D721Med (cell line): ENCODE data around the gene CEP43.

ENCODE experiments used
- DNase-seq: peaks from one replicate; pipeline ENCODE4 v3.0.0; 2011; ENCODE audit warnings: low spot score; ENCODE audit not compliant: insufficient read length
- FAIRE-seq: peaks from 2 replicates; lab custom pipeline; 2011; peaks lifted over from hg19 to GRCh38; lab: Jason Lieb, UNC
- TF ChIP-seq, protein P1 (sequence below): IDR thresholded peaks from 2 replicates; pipeline ENCODE4 v1.5.1; 2012; ENCODE audit warnings: mild to moderate bottlenecking, control low read depth; ENCODE audit not compliant: insufficient read depth; ENCODE audit errors: missing control alignments

CEP43 gene

DNA sequence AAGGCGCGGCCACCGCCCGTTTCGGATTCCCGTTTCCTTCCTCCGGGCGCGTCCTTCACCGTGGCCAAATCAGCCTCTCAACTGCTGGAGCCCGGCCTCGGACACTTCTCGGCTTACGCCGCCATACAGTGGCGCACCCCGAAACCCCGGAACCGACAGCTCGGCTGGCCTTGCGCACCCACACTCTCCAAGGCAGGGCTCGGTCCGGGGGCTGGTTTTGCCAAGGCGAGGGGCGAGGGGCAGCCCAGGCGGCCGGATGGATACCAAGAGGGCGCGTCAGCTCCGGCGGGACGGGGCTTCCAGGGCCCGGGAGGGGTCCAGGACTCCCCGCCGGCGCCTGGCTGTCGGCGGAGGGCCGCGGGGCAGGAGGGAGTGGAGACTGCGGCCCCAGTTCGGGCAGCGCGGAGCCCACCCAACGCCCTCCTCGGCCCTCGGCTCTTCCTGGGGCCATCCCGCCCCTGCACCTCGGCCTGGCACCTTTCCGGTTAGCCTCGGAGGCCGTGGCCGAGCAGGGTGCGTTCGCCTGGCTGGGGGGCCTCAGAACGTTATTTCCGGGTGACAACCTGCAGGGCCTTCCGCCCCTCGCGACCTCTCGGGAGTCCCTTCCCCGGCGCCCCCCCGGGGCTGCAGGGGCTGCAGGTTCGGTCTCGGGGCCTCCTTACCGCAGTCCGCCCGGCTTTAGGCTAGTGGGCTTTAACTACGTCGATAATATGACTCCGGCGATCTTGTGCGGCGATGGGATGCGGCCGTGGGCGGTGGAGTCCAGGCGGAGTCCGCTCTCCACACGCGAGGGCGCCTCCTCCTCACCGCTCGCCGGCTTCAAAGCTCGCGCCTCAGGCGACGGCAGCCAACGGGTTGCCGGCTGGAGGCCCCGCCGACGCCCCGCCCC lies 697 bp upstream of the CEP43 start:
- TF ChIP-seq, protein P1, sequence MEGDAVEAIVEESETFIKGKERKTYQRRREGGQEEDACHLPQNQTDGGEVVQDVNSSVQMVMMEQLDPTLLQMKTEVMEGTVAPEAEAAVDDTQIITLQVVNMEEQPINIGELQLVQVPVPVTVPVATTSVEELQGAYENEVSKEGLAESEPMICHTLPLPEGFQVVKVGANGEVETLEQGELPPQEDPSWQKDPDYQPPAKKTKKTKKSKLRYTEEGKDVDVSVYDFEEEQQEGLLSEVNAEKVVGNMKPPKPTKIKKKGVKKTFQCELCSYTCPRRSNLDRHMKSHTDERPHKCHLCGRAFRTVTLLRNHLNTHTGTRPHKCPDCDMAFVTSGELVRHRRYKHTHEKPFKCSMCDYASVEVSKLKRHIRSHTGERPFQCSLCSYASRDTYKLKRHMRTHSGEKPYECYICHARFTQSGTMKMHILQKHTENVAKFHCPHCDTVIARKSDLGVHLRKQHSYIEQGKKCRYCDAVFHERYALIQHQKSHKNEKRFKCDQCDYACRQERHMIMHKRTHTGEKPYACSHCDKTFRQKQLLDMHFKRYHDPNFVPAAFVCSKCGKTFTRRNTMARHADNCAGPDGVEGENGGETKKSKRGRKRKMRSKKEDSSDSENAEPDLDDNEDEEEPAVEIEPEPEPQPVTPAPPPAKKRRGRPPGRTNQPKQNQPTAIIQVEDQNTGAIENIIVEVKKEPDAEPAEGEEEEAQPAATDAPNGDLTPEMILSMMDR: no peak

DNA sequence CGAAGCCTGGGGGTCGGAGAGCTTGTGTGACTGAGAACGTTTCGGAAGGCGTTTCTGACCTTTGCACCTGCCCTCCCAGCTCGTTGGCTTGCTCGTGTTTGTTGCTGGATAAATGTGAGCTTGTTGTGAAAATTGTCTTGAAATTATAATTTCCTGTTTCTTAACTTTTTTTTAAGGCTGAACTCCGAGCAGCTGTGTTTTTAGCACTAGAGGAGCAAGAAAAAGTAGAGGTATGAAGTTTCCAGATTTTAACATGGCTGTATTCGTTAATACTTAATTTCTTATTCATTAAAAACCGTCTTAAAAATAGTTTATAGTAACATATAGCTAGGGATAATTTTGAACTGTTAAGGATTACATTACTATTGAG lies 672 bp downstream of the CEP43 start:
- DNase-seq (no peak), FAIRE-seq (no peak)
- TF ChIP-seq, protein P1: no peak

More for the DNA sequence above, 697 bp upstream of the CEP43 start:
- no peak for FAIRE-seq
- peak; percentile 61 for DNase-seq

DNA sequence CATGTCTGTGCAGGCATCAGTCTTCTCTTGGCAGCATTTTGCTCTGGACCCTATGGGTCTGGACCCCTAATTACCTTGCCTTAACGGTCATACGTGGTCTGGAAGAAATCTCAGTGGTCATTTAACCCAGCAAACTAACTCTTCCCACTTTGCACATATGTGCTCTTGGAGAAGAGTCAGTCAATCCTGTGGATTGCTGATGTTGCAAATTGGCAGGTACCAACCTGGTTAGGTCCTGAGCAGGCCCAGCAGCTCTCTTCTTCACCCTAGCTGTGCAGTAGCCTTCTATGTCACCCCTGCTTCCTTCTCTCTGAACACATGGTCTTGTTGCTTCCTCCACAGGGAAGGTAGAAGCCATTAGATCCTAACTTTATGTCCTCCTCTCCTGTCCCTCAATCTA lies 1.6 kb downstream of the CEP43 start:
- DNase-seq (no peak), FAIRE-seq (no peak)
- TF ChIP-seq, protein P1: no peak

DNA sequence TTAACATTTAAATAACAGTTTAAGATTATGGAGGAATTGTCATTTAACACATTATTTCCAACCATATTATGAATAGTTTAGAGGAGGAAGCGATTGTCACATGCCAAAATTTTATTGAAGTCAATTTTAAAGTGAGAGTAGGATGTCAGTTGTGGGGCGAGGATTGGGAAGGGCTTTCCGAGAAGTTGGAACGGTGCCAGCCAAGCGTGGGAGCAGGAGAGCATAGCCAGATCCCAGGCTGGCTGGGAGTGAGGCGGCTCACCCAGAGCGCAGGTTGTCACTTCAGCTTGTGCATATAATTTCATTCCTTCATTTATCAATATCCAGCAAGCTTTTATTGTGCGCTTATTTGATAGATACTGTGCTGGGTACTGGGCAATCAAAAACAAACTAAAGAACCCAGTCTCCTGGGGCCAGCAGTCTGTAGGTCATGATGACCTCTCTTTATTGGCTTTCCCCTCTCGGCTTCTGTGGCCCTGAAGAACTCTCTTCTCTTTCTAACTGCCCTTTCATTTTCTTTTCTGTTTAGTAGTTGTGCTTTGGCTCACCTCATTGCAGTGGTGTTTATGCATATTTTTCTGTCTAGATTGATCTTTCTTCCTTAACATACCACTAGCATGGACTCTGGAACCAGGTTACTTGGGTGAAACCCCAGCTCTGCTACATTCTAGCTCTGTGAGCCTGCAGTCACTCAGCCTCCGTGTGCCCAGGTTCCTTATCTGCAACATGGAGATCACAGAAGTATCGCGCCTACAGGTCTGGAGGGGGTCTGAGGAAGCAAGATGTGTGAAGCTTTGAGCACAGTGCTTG lies 6.4 kb downstream of the CEP43 start:
- DNase-seq (no peak), FAIRE-seq (no peak)

DNA sequence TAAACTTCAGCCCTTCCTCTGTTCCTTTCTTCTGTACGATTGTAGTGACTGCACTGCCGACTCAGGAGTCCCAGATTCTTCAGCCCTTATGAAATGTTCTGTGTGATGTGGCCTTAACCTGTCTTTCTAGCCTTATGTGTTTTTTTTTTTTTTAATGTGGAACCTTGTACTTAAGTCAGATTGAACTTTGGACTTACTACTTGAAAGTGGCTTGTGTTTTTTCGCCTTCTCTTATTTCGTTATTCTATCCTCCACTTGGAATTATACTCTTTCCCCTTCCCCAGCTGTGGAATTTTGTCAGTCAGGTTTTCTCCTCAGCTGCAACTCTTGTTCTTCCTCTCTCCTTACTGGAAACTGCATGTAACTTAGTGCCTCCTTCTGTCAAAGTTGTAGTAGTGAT lies 8.8 kb downstream of the CEP43 start:
- no peak for FAIRE-seq
- TF ChIP-seq, protein P1: no peak
- no peak for DNase-seq

More for the DNA sequence above, 6.4 kb downstream of the CEP43 start:
- TF ChIP-seq, protein P1: no peak

DNA sequence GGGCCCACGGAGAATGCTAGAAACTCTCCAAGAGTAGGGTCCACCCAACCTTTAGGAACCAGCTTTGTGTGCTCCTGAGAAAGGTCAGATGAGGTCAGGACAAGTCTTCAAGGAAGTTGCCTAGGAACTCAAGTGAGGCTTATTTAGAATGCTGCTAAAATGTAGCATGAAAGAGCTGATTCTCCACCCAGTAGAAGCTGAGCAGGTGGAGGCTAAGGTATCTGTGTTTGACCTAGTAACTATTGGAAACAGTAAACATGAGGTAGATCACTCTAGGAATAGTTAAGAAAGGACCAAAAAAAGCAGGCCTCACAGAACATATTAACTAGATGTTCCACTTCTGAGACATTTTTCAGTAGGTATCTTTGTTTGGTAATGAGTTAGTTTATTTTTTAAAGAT lies 13.9 kb downstream of the CEP43 start:
- TF ChIP-seq, protein P1: no peak
- no peak for FAIRE-seq

More for the DNA sequence above, 13.9 kb downstream of the CEP43 start:
- DNase-seq: no peak
